ENCODE measurements around the gene ABHD6. TPM values are rescaled to one million over a fixed set of nuclear protein-coding genes. Genes with fewer than 3 reads are reported as not detected.

Gene ABHD6
- total RNA-seq, 1 donor from 2014 or later = 7.7 TPM

- Histone ChIP-seq H3K36me3 (ENCODE audit: control insufficient read depth, insufficient read depth, low read length) (no peaks in the 10 kb centered on the region), H3K27me3 (ENCODE audit: control insufficient read depth, insufficient read depth, low read length) (peaks cover 6% of the 10 kb centered on the region), H3K4me3 (ENCODE audit: low read depth, low read length) (no peak overlapping the region)
- no peak for DNase-seq (ENCODE audit: low read depth)
- no peak for TF ChIP-seq CTCF (IDR thresholded peaks at IDR 0.05; ENCODE audit: insufficient read depth, low read length, poor library complexity, severe bottlenecking)
Measured at GRCh38 chr3:58299075-58299474, 61.5 kb downstream of the ABHD6 start.

- Histone ChIP-seq H3K27me3 (ENCODE audit: control insufficient read depth, insufficient read depth, low read length) (peaks cover 6% of the 10 kb centered on the region), H3K36me3 (ENCODE audit: control insufficient read depth, insufficient read depth, low read length) (no peaks in the 10 kb centered on the region), H3K4me3 (ENCODE audit: low read depth, low read length) (no peak overlapping the region)
- TF ChIP-seq CTCF (IDR thresholded peaks at IDR 0.05; ENCODE audit: insufficient read depth, low read length, poor library complexity, severe bottlenecking) = peak; percentile 51
- peak; percentile 14 for DNase-seq (ENCODE audit: low read depth)
Measured at GRCh38 chr3:58299839-58300516, 62.4 kb downstream of the ABHD6 start.

- TF ChIP-seq CTCF (IDR thresholded peaks at IDR 0.05; ENCODE audit: insufficient read depth, low read length, poor library complexity, severe bottlenecking) = peak; percentile 99
Measured at GRCh38 chr3:58305882-58306711, 68.5 kb downstream of the ABHD6 start, which contains the start of the genes HTD2 and RPP14. Gene HTD2, plus strand, starts transcription at chr3:58306520. Its CDS starts 11,094 bp downstream, at chr3:58317614. Gene RPP14, plus strand, starts transcription at chr3:58306245. Its CDS starts 4,085 bp downstream, at chr3:58310330.

GRCh38 chr3:58307639-58308215, 70.1 kb downstream of the ABHD6 start:
- TF ChIP-seq CTCF (IDR thresholded peaks at IDR 0.05; ENCODE audit: insufficient read depth, low read length, poor library complexity, severe bottlenecking) = peak; percentile 53
- DNase-seq (ENCODE audit: low read depth) = no peak
- no peaks in the 10 kb centered on the region for H3K27me3 ChIP-seq (ENCODE audit: control insufficient read depth, insufficient read depth, low read length)
- H3K4me3 ChIP-seq (ENCODE audit: low read depth, low read length) = peak overlapping the region; percentile 96
- no peaks in the 10 kb centered on the region for H3K36me3 ChIP-seq (ENCODE audit: control insufficient read depth, insufficient read depth, low read length)

More at GRCh38 chr3:58305882-58306711, 68.5 kb downstream of the ABHD6 start, which contains the start of the genes HTD2 and RPP14:
- Histone ChIP-seq H3K36me3 (ENCODE audit: control insufficient read depth, insufficient read depth, low read length) (no peaks in the 10 kb centered on the region), H3K27me3 (ENCODE audit: control insufficient read depth, insufficient read depth, low read length) (peaks cover 2% of the 10 kb centered on the region), H3K4me3 (ENCODE audit: low read depth, low read length) (peak within 1 kb of the TSS; percentile 96)
- DNase-seq (ENCODE audit: low read depth) = peak; percentile 79

GRCh38 chr3:58308728-58309127, 71.1 kb downstream of the ABHD6 start:
- no peaks in the 10 kb centered on the region for H3K27me3 ChIP-seq (ENCODE audit: control insufficient read depth, insufficient read depth, low read length)
- no peak for DNase-seq (ENCODE audit: low read depth)
- H3K36me3 ChIP-seq (ENCODE audit: control insufficient read depth, insufficient read depth, low read length) = no peaks in the 10 kb centered on the region
- H3K4me3 ChIP-seq (ENCODE audit: low read depth, low read length) = no peak overlapping the region
- no peak for TF ChIP-seq CTCF (IDR thresholded peaks at IDR 0.05; ENCODE audit: insufficient read depth, low read length, poor library complexity, severe bottlenecking)
